Skin of body (tissue), 3 donors: ENCODE measurements around the gene PRIM2. TPM values are rescaled to one million over a fixed set of nuclear protein-coding genes. Genes with fewer than 3 reads are reported as not detected.
"Not testable (repeated sequence)": the region's sequence is repeated elsewhere in the genome, so short reads cannot be mapped to it uniquely, and the experiment has no call there.

Experiments
- DNase-seq: peaks from one replicate; lab custom pipeline; 2025; lab: John Stamatoyannopoulos, UW
- small RNA-seq: library from RNA; depleted of rRNA; stranded (forward); fragments of <200 nt; gene quantifications from one replicate; pipeline ENCODE3, GENCODE V24; 2014; ENCODE audit warnings: low replicate concordance
- total RNA-seq: library from RNA; depleted of rRNA; stranded (reverse); fragments of >200 nt; gene quantifications from one replicate; pipeline ENCODE4 v1.2.3, GENCODE V29; 2014

PRIM2 gene
- total RNA-seq, 1 donor from 2014 or later = 17.2 TPM

- not testable (repeated sequence) for DNase-seq
These were observed 264.2 kb downstream of the PRIM2 start for GRCh38 chr6:57581586-57581985.

- DNase-seq = not testable (repeated sequence)
These were observed 283.7 kb downstream of the PRIM2 start for GRCh38 chr6:57601105-57601504.

- DNase-seq = not testable (repeated sequence)
These were observed 287.9 kb downstream of the PRIM2 start for GRCh38 chr6:57605303-57605702.

GRCh38 chr6:57606331-57606730 lies 288.9 kb downstream of the PRIM2 start:
- DNase-seq = not testable (repeated sequence)

- not testable (repeated sequence) for DNase-seq
These were observed 293.2 kb downstream of the PRIM2 start for GRCh38 chr6:57610612-57611011.

GRCh38 chr6:57618959-57619358 lies 301.5 kb downstream of the PRIM2 start:
- DNase-seq = not testable (repeated sequence)

GRCh38 chr6:57631773-57632172 lies 314.3 kb downstream of the PRIM2 start:
- DNase-seq = not testable (repeated sequence)

GRCh38 chr6:57658526-57658925 lies 341.1 kb downstream of the PRIM2 start:
- DNase-seq = not testable (repeated sequence)

- DNase-seq = not testable (repeated sequence)
These were observed 342.4 kb downstream of the PRIM2 start for GRCh38 chr6:57659794-57660193.

- not testable (repeated sequence) for DNase-seq
These were observed 343.5 kb downstream of the PRIM2 start for GRCh38 chr6:57660940-57661339.

- not testable (repeated sequence) for DNase-seq
These were observed 350.7 kb downstream of the PRIM2 start for GRCh38 chr6:57668108-57668507.

- not testable (repeated sequence) for DNase-seq
These were observed 353.8 kb downstream of the PRIM2 start for GRCh38 chr6:57671237-57671636.

GRCh38 chr6:57671937-57672627 lies 354.7 kb downstream of the PRIM2 start:
- DNase-seq = not testable (repeated sequence)

GRCh38 chr6:57673281-57673680 lies 355.9 kb downstream of the PRIM2 start:
- DNase-seq = not testable (repeated sequence)

GRCh38 chr6:57675386-57675785 lies 358.0 kb downstream of the PRIM2 start:
- DNase-seq = not testable (repeated sequence)

GRCh38 chr6:57696382-57696781 lies 379.0 kb downstream of the PRIM2 start:
- DNase-seq = not testable (repeated sequence)

Small RNA genes within 50 kb of the gene (small RNA-seq; reads per million reads assigned to genes)
- not detected for gene MIR548U

Other genes with a start within 250 kb of the PRIM2 start
- 86.5 TPM for gene ZNF451, start 227.4 kb upstream of the PRIM2 start, total RNA-seq
- gene BAG2, start 145.3 kb upstream of the PRIM2 start, total RNA-seq = 4.8 TPM
- 24.4 TPM for gene RAB23, start 95.3 kb upstream of the PRIM2 start, total RNA-seq